Hepatocyte (in vitro differentiated cells): ENCODE data around the gene FICD. TPM values are rescaled to one million over a fixed set of nuclear protein-coding genes. Genes with fewer than 3 reads are reported as not detected.

ENCODE experiments used
- DNase-seq: peaks from one replicate; pipeline ENCODE4 v3.0.0-alpha.2; 2016; ENCODE audit warnings: low spot score
- H2AFZ ChIP-seq: fragments of 200-600 bp; sonication (generic); 2 replicates; pipeline ENCODE4 v1.6.0; 2016; ENCODE audit warnings: antibody characterized with exemption, mild to moderate bottlenecking
- H3K27ac ChIP-seq: fragments of 200-600 bp; sonication (generic); 2 replicates; pipeline ENCODE4 v1.5.1; 2016; ENCODE audit warnings: mild to moderate bottlenecking
- H3K27me3 ChIP-seq: fragments of 200-600 bp; sonication (generic); 2 replicates; pipeline ENCODE4 v1.6.1; 2016
- H3K36me3 ChIP-seq: fragments of 200-600 bp; sonication (generic); replicated peaks from 2 replicates; pipeline ENCODE4 v1.5.1; 2016; ENCODE audit warnings: low read depth; ENCODE audit not compliant: insufficient read depth
- H3K4me1 ChIP-seq: fragments of 200-600 bp; sonication (generic); 2 replicates; pipeline ENCODE4 v1.5.1; 2016; ENCODE audit warnings: mild to moderate bottlenecking, moderate library complexity; ENCODE audit not compliant: insufficient read depth
- H3K4me2 ChIP-seq: fragments of 200-600 bp; sonication (generic); 2 replicates; pipeline ENCODE4 v1.6.0; 2016
- H3K4me3 ChIP-seq: fragments of 200-600 bp; sonication (generic); 2 replicates; pipeline ENCODE4 v1.5.1; 2016; ENCODE audit warnings: mild to moderate bottlenecking
- H3K79me2 ChIP-seq: fragments of 200-600 bp; sonication (generic); 2 replicates; pipeline ENCODE4 v1.6.0; 2017; ENCODE audit warnings: mild to moderate bottlenecking
- H3K9me2 ChIP-seq: fragments of 200-600 bp; sonication (generic); replicated peaks from 2 replicates; pipeline ENCODE4 v1.6.0; 2017; ENCODE audit warnings: mild to moderate bottlenecking; ENCODE audit not compliant: insufficient read depth
- H3K9me3 ChIP-seq: fragments of 200-600 bp; sonication (generic); 2 replicates; pipeline ENCODE4 v1.5.1; 2016; ENCODE audit warnings: low read depth, mild to moderate bottlenecking
- H4K20me1 ChIP-seq: fragments of 200-600 bp; sonication (generic); 2 replicates; pipeline ENCODE4 v1.6.0; 2016; ENCODE audit warnings: mild to moderate bottlenecking; ENCODE audit not compliant: insufficient read depth, poor library complexity, severe bottlenecking
- EZH2 ChIP-seq: fragments of 200-600 bp; sonication (generic); IDR thresholded peaks from 2 replicates; pipeline ENCODE4 v1.6.1; 2016; ENCODE audit warnings: antibody characterized with exemption, mild to moderate bottlenecking, borderline replicate concordance
- EZH2phosphoT487 ChIP-seq: fragments of 200-600 bp; sonication (generic); IDR thresholded peaks from one replicate; pipeline ENCODE4 v1.6.1; 2018; ENCODE audit warnings: antibody characterized with exemption, mild to moderate bottlenecking, low read depth, moderate library complexity; ENCODE audit not compliant: unreplicated experiment, severe bottlenecking
- WGBS: methylation state at CpG from one replicate; pipeline ENCODE4 v1.1.6; 2016; ENCODE audit warnings: low lambda C conversion rate; ENCODE audit errors: missing lambda C conversion rate; 5-methylcytosine and 5-hydroxymethylcytosine counted together
- polyA plus RNA-seq: library from polyadenylated mRNA; unstranded; fragments of >200 nt; fragmentation: Nextera tagmentation; extraction: Ambion mirVana; gene quantifications from 2 replicates; pipeline ENCODE4 v1.2.1, GENCODE V29; 2016
- total RNA-seq: library from RNA; depleted of rRNA; stranded (reverse); fragments of >200 nt; gene quantifications from 2 replicates; pipeline ENCODE4 v1.2.3, GENCODE V29; 2014
- TF ChIP-seq, protein P1 (sequence below): fragments of 200-600 bp; sonication (generic); IDR thresholded peaks from 2 replicates; pipeline ENCODE4 v1.5.1; 2016; ENCODE audit warnings: antibody characterized with exemption, mild to moderate bottlenecking; ENCODE audit not compliant: poor library complexity

FICD gene
- total and polyA plus RNA-seq, 2 experiments from 2014 or later = 6.2 to 6.4 TPM

DNA sequence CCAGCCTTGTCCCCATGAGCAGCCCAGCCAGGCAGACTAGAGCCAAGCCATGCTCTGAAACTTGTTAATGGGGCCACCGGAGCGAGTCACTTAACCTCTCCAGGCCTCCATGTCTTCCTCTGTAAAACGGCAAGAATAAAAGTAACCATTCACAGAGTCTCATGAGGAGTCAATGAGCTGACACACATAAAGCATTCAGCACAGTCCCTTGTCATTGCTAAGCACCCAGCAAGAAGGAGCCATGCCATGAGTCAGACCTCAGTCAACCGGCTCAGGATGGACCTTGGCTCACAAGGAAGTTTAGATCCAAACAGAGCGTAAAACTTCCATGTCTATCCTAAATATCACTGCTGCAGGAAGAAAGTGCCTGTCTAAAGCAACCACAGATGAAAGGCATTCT, 10.6 kb downstream of the FICD start:
- Histone ChIP-seq H3K36me3 (peaks cover 4% of the 10 kb centered on the region), H3K4me3 (no peak overlapping the region), H3K9me3 (no peaks in the 10 kb centered on the region), H3K27me3 (no peaks in the 10 kb centered on the region), H4K20me1 (no peaks in the 10 kb centered on the region), H3K27ac (no peak overlapping the region), H3K79me2 (no peaks in the 10 kb centered on the region), H3K4me1 (no peaks in the 10 kb centered on the region), H3K4me2 (no peak overlapping the region), H2AFZ (no peak overlapping the region), H3K9me2 (no peaks in the 10 kb centered on the region)
- DNase-seq = no peak
- TF ChIP-seq EZH2phosphoT487 (no peak), EZH2 (no peak)
- TF ChIP-seq, protein P1, sequence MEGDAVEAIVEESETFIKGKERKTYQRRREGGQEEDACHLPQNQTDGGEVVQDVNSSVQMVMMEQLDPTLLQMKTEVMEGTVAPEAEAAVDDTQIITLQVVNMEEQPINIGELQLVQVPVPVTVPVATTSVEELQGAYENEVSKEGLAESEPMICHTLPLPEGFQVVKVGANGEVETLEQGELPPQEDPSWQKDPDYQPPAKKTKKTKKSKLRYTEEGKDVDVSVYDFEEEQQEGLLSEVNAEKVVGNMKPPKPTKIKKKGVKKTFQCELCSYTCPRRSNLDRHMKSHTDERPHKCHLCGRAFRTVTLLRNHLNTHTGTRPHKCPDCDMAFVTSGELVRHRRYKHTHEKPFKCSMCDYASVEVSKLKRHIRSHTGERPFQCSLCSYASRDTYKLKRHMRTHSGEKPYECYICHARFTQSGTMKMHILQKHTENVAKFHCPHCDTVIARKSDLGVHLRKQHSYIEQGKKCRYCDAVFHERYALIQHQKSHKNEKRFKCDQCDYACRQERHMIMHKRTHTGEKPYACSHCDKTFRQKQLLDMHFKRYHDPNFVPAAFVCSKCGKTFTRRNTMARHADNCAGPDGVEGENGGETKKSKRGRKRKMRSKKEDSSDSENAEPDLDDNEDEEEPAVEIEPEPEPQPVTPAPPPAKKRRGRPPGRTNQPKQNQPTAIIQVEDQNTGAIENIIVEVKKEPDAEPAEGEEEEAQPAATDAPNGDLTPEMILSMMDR = no peak
- 94% methylated on average over 5 of the region's 5 CpGs for WGBS

DNA sequence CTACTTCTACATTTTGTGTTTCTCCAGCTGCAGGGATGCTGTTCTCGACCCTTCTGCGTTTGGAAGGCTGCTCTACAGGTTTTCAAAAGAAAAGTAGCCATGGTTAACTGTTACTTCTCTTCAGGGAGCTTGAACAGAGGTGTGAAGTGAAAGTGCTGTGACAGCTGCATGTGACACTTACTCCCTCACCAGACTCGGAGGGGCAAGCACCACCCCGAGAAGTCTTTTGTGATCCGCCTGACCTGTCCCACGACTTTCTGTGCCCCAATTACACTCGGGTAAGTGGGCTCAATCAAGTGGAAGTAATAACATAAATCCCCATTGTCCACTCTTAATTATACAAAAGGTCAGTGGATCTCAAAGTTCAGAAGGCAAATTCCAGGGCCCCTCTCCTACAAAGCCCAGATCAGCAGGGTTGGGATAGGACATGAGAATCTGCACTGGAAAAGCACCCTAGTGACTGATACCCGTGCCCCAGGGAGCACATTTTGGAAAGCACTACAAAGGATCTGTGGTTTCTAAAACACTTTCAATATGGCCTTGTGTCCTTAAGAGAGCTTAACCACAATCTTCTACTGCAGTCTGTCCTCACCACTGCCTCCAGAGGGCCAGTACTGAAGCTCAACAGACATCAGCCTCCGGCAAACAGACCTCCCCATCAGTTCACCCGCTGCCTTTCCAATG, 11.5 kb downstream of the FICD start:
- H3K36me3 ChIP-seq = peaks cover 4% of the 10 kb centered on the region

DNA sequence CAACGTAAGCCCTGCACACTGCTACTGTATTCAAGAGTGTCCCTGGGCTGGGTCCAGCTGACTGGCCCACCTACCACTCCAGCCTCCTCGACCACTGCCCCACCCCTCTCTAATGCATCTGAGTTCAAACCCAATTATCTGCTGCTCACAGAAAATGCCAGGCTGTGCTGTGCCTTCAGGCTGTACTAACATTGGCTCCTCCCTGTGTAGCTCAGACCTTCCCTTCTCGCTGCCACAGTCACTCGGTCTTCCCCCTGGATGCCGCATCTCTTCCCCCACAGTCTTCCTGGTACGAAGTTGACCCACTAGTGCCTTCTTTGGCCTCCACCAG, 12.1 kb downstream of the FICD start:
- Histone ChIP-seq H3K79me2 (no peaks in the 10 kb centered on the region), H3K27ac (no peak overlapping the region), H3K36me3 (peaks cover 4% of the 10 kb centered on the region), H4K20me1 (no peaks in the 10 kb centered on the region), H3K9me3 (no peaks in the 10 kb centered on the region), H3K9me2 (no peaks in the 10 kb centered on the region), H2AFZ (no peak overlapping the region), H3K4me3 (no peak overlapping the region), H3K27me3 (no peaks in the 10 kb centered on the region), H3K4me1 (no peaks in the 10 kb centered on the region), H3K4me2 (no peak overlapping the region)
- DNase-seq = no peak
- WGBS = 93% methylated on average over 6 of the region's 6 CpGs
- no peak for TF ChIP-seq EZH2
- TF ChIP-seq, protein P1 = no peak

More for the DNA sequence above, 11.5 kb downstream of the FICD start:
- no peak for DNase-seq
- Histone ChIP-seq H3K4me3 (no peak overlapping the region), H3K4me1 (no peaks in the 10 kb centered on the region), H4K20me1 (no peaks in the 10 kb centered on the region), H3K27me3 (no peaks in the 10 kb centered on the region), H3K79me2 (no peaks in the 10 kb centered on the region), H3K9me3 (no peaks in the 10 kb centered on the region), H3K9me2 (no peaks in the 10 kb centered on the region), H2AFZ (no peak overlapping the region), H3K27ac (no peak overlapping the region), H3K4me2 (no peak overlapping the region)
- TF ChIP-seq EZH2 = no peak
- no peak for TF ChIP-seq EZH2phosphoT487
- 93% methylated on average over 10 of the region's 10 CpGs for WGBS

DNA sequence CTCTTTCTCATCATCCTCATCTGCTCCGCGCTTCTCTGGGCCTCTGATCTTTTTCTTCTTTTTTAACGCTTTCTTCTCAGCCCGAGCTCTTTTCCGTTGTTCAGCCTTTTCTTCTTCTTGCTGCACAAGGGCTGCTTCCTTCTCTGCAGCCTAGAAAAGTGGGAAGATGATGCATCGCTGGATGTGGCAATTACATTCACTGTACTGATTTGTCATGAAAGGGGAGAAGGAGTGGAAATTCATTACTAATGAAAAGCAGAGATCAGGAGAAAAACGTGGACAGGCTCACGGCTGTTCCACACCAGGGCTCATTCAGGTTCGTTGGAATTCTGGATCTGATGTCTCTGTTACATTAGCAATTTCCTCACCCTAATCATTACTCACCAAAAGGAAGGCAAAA, 15.1 kb downstream of the FICD start:
- H3K4me3 ChIP-seq = no peak overlapping the region
- H4K20me1 ChIP-seq = no peaks in the 10 kb centered on the region
- H3K9me3 ChIP-seq = no peaks in the 10 kb centered on the region
- no peaks in the 10 kb centered on the region for H3K36me3 ChIP-seq
- TF ChIP-seq EZH2phosphoT487 (no peak), EZH2 (no peak)
- TF ChIP-seq, protein P1 = no peak
- no peak overlapping the region for H2AFZ ChIP-seq
- no peaks in the 10 kb centered on the region for H3K9me2 ChIP-seq
- no peaks in the 10 kb centered on the region for H3K27me3 ChIP-seq
- H3K4me1 ChIP-seq = no peaks in the 10 kb centered on the region
- no peaks in the 10 kb centered on the region for H3K79me2 ChIP-seq
- no peak for DNase-seq
- no peak overlapping the region for H3K4me2 ChIP-seq
- no peak overlapping the region for H3K27ac ChIP-seq
- 96% methylated on average over 9 of the region's 9 CpGs for WGBS
